Stimulated activated CD8-positive, alpha-beta memory T cell treated with anti-CD3 and anti-CD28 coated beads, Interleukin-12 subunit alpha, Interleukin-12 subunit beta, amount 100 ng/mL, for 4 hours (primary cell): Measurements from ENCODE around the gene DSCAM.

Experiments
- DNase-seq: peaks from one replicate; pipeline ENCODE4 v3.0.0-alpha.2; 2020; ENCODE audit warnings: low read depth

The DSCAM gene

DNA sequence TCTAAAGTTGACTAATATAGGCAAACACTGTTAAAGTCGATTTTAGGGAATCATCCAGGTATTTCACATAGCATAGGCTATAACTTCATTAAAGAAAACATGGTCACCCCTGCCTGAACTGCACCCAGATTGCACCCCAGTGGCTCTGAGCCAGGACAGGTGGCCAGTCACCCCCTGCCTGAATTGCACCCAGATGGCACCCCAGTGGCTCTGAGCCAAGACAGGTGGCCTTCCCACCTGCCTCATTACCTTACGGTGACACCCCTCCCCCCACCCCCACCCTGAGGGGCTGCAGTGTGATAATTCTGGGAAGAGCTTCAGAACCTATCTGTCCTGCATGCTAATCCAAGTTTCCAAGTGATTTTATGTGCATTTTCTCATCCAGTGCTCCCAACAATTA is 78.9 kb downstream of the DSCAM start:
- DNase-seq: no peak

- DNase-seq: no peak
These were observed 80.6 kb downstream of the DSCAM start for GRCh38 chr21:40766381-40766780.

- DNase-seq: no peak
These were observed 81.1 kb downstream of the DSCAM start for GRCh38 chr21:40765811-40766210.

DNA sequence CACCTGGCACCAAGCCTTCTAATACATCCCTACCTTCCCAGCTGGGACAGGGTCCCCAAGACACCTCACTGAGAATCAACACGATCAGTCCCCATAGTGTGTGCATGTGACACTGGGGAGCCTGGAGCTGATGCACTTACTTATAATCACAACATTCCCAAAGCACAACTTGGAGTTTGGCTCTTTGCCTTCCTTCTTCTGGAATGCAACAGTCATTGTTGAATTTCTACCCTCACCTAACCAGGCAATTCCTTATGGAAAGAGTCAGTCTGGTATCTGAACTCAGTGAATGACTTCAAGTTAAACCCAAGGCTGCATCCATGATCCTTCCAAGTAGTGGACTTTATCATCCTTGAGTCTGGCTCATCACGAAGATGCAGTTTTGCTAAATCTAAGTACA is 86.1 kb downstream of the DSCAM start:
- DNase-seq: no peak

DNA sequence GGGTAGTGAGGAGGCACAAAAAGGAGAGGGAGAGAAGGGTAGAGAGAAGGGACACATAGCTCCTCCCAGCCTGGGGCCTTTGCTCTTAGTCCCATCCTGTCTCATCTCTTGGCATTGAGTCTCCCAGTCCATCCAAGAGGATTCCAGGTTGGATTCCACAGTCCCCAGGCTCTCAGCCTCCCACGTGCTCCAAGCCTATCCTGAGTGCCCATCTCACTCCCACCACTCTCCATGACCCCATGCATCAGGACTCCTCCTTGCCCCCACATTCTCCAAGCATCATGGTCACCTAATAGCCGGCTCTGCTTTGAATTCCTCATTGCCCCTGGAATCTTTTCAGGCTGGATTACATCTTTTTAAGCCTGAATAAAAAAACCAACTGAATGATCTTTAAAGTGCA is 87.9 kb downstream of the DSCAM start:
- DNase-seq: no peak

- no peak for DNase-seq
These were observed 89.6 kb downstream of the DSCAM start for GRCh38 chr21:40757366-40757765.

- DNase-seq: no peak
These were observed 92.5 kb downstream of the DSCAM start for GRCh38 chr21:40754466-40754865.

DNA sequence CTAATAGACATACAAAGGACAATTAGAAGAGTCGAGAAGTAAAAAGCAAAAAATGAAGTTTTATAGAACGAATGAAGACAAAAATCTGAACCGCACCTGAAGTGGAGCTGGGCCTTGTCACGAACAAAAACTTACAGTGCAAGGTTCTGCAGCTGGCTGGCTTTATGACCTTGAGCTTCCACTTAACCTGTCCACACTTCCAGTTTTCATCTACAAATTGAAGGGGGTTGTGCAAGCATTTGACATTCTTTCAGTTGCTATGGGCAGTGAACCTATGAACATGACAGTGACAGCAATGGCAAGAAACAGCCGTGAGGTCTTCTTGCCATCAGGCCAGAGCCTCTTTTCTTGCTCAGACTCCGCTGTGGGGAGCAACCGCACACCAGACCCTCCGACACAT is 93.2 kb downstream of the DSCAM start:
- DNase-seq: no peak

- DNase-seq: no peak
These were observed 94.8 kb downstream of the DSCAM start for GRCh38 chr21:40752125-40752524.

GRCh38 chr21:40751221-40751620 is 95.7 kb downstream of the DSCAM start:
- no peak for DNase-seq

- no peak for DNase-seq
These were observed 110.8 kb downstream of the DSCAM start for GRCh38 chr21:40736145-40736544.

- DNase-seq: no peak
These were observed 113.9 kb downstream of the DSCAM start for GRCh38 chr21:40733024-40733397.

DNA sequence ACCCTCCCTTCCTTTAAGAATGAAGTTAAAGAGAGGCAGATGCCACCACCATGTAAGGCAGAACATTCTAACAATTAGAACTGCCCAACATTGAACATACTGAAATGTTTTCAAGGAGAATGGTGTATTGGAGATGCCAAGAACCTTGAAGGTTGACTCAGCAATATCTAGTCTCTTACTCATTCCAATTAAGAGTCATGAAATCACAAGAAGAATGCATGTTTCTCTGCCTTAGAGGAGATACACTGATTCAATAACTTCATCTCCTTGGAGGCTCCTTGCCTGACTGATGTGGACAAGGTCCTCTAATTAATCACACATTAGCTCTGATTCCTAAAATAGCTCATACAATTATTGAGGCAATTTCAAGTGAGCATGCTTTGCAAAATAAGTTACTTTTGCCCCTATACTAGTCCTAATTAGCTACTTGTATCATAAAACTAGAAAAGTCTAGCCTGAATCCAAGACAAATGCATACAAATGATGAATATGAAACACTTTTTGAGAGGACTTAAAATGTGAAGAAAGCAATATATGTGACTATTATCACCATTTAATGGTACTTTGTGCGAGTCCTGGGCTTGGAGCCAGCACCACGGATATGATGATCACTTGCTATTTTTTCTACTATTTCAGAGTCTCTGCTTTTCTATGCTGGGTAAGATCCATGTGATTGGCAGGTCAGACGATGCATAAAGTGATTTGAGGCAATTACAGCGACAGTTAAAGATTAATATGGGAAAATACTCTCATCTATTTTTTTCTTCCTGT is 114.5 kb downstream of the DSCAM start:
- no peak for DNase-seq

DNA sequence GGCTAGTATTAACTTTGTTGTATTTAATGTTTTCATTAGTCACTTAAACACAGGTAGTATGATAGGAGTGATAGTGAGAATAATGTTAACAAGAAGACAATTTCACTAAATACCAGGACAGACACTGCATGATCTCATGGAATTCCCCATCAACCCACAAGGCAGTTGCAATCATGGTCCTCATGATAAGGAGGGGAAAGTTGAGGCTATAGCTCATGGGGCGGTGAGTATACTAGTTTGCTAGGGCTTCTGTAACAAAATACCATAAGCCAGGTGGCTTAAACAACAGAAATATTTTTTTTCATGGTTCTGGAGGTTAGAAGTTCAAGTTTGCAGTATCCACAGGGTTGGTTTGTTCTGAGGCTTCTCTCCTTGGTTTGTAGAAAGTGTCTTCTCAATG is 115.8 kb downstream of the DSCAM start:
- DNase-seq: no peak

GRCh38 chr21:40730426-40730800 is 116.5 kb downstream of the DSCAM start:
- no peak for DNase-seq

- no peak for DNase-seq
These were observed 117.1 kb downstream of the DSCAM start for GRCh38 chr21:40729761-40730425.

- no peak for DNase-seq
These were observed 123.0 kb downstream of the DSCAM start for GRCh38 chr21:40723966-40724365.

GRCh38 chr21:40723317-40723716 is 123.6 kb downstream of the DSCAM start:
- no peak for DNase-seq

GRCh38 chr21:40719615-40720014 is 127.3 kb downstream of the DSCAM start:
- DNase-seq: no peak

- no peak for DNase-seq
These were observed 129.9 kb downstream of the DSCAM start for GRCh38 chr21:40717028-40717427.

- no peak for DNase-seq
These were observed 132.4 kb downstream of the DSCAM start for GRCh38 chr21:40714536-40714935.

GRCh38 chr21:40707656-40708244 is 139.2 kb downstream of the DSCAM start:
- DNase-seq: no peak

GRCh38 chr21:40706806-40707655 is 139.9 kb downstream of the DSCAM start:
- DNase-seq: no peak
